GM21447 (cell line): Measurements from ENCODE around the gene SBF2.

ENCODE experiments used
- ATAC-seq: cut with Tn5 transposase; IDR thresholded peaks from one replicate; pipeline ENCODE4 v1.9.1; 2021; ENCODE audit not compliant: unreplicated experiment

Gene SBF2

GRCh38 chr11:10317776-10318526 is 23.9 kb upstream of the SBF2 start:
- ATAC-seq, result peak; percentile 62

GRCh38 chr11:10317151-10317755 is 23.2 kb upstream of the SBF2 start:
- peak; percentile 28 for ATAC-seq

GRCh38 chr11:10315083-10315482 is 21.1 kb upstream of the SBF2 start:
- ATAC-seq, result no peak

DNA sequence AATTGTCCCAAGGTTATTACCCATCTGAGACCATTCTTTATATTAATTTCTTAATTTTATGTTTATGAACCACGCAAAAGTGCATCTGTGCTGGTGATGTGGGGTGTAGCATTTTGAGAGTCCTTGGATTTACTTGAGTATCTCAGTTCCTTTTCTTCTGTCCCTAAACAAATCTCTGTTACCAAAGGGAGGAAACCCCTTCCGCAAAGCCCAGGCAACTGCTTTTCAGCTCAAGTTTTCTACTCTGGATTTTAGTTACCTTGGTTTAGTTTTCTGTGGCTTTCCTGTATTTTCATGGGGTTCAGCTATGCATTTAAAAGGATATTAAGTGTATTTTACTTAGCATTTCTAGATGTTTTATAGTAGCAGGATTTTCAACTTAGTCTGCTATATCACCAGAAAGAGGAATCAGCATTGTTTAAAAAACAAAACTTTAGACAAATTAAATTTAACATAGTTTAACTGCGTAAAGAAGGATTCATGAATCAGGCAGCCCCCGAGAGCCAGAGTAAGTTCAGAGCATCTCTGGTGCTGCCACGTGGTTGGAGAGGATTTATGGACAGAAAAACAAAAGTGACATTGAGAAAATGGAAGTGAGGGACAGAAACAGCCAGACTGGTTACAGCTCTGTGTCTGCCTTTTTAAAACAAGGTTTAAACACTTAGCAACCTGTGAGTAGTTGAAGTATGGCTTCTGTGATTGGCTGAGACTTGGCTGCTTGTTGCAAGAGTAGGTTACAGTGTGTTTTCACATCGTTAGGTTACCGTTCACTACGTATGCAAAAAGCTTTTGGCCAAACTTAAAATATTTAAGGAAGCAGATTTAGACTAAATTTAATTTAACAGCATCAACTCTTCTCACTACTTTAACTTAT is 20.4 kb upstream of the SBF2 start:
- peak; percentile 48 for ATAC-seq

GRCh38 chr11:10311802-10312201 is 17.8 kb upstream of the SBF2 start:
- no peak for ATAC-seq

- ATAC-seq, result peak; percentile 23
These were observed 16.4 kb upstream of the SBF2 start for GRCh38 chr11:10310301-10310841.

DNA sequence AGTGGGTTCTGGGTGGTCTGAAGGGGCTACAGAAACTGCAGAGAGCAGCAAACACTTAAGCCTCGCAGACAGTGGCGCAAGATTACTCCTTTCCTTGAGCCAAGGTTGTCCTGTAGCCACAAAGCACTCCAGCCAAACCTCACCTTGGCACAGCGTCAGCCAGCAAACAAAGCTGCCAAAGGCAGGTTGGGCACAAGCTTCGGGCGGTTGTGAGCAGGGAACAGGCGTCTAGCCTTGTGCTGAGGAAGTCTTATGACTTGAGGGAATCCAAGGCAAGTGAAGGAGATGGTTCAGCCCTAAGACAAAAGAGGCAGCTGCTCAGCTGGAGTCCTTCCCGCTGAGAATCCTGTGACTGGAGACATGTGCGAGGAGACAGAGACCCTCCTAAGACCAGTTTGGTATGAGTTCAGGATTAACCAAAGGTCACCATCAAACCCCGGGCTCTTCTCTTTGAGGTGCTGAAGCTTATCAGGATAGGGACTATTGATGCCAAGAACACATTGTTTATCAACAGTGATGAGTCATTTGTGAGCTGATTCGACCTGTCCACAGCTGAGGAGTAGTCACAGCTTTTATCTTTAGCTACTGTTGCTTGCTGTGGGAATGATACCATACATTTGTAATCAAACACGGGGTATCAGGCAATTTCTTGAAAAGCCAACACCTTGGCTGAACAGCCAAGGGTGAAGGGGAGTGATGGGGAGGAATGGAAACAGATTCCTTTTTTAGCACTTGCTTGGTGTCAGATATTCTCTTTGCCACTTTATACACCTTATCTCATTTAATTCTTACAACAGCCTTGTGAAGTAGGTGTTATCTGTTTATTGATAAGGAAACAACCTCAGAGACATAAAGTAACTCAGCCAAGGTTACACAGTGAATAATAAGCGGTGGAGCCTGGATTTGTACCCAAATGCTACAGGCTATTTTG is 15.4 kb upstream of the SBF2 start:
- ATAC-seq, result no peak

GRCh38 chr11:10308201-10308954 is 14.4 kb upstream of the SBF2 start:
- no peak for ATAC-seq

DNA sequence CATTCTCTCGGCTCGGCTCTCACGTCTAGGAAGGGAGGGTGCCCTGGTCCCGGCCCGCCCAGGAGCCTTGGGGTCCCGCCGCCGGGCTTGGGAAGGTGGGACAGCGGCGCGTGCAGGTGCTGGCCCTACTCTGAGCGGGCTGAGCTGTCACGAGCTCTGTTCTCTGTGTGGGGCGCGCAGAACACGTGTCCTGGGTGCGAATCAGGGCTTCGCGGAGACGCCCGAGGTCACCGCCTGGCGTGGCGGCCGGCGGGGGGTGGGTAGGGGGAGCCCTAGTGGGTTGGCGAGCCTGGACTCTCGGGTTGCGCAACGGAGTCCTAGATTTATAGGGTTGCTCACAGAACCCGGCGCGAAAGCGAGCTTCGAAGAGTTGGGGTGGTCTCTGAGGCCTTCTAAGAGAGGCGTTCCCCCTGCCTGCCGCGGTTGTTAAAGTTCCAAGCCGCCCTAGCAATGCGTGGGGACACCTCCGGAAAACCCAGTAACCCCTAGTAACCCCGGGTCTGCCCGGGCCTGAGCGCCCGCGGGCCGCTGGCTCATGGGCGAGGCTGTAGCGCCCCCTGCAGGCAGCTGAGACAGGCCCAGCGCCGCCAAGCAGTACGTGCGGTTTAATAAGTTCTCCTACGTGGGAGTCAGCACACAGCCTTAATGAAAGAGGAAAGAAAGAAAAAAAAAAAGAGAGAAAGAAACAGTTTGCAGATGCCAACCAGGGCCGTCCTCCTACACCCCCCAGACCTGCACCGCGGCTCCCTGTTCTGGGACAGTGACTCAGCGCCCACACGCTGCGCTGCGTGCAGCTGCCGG is 13.6 kb upstream of the SBF2 start:
- ATAC-seq, result peak; percentile 55

- no peak for ATAC-seq
These were observed 13.0 kb upstream of the SBF2 start for GRCh38 chr11:10307022-10307399.

DNA sequence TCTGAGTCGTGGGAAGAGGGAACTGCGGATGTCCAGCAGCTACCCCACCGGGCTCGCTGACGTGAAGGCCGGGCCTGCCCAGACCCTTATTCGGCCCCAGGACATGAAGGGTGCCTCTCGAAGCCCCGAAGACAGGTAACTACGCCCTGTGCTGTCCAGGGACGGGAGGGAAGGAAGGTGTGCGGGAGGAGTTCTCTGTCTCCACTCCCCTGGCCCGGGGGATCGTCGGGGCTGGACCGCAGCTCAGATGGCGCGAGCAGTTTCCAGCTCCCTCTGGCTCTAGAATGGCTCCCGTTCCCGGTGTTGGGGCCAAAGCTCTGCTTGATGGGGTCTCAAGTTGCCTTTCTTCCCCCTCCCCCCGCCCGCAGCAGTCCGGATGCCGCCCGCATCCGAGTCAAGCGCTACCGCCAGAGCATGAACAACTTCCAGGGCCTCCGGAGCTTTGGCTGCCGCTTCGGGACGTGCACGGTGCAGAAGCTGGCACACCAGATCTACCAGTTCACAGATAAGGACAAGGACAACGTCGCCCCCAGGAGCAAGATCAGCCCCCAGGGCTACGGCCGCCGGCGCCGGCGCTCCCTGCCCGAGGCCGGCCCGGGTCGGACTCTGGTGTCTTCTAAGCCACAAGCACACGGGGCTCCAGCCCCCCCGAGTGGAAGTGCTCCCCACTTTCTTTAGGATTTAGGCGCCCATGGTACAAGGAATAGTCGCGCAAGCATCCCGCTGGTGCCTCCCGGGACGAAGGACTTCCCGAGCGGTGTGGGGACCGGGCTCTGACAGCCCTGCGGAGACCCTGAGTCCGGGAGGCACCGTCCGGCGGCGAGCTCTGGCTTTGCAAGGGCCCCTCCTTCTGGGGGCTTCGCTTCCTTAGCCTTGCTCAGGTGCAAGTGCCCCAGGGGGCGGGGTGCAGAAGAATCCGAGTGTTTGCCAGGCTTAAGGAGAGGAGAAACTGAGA is 12.2 kb upstream of the SBF2 start:
- no peak for ATAC-seq

- no peak for ATAC-seq
These were observed 11.4 kb upstream of the SBF2 start for GRCh38 chr11:10305262-10305963.

GRCh38 chr11:10304495-10305261 is 10.7 kb upstream of the SBF2 start, which contains the start of gene ADM:
TSS of gene ADM (plus strand) at chr11:10305073. CDS start at chr11:10305701, 628 bp downstream.
- no peak for ATAC-seq

DNA sequence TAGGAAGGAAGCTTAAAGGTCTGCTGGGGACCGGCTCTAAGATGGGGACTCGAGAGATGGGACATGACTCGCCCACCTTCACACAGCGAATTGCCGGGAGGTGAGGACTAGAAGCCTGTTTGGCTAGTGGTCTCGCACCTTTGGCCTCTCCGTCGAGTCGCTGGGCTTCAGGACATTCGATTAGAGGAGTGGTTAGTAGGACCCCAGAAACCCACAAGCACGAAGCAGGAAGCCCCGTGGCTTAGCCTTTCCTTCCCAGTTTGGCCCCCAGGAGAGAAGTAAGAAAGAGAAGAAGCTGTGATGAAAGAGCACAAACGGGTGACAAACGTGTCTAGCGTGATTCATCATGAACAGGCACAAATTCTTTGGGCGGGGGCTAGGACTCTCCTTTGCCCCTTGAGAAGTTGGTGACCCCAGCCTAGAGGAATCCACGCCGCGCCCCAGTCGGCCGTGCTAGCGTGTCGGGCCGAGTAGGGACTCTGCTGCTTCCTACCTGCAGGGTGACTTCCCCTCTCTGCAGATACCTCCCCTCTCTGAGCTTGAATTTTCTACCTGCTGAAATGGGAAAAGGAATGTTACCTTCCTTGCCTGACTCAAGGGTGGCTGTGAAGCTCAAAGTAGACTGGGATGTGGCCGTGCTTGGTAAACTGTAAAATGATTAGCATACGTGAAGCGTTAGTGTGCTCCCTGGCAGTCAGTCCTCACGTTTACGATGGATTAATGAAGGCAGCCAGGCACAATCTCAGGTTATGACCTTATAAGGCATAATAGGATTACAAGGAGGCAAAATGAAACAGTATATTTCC is 9.7 kb upstream of the SBF2 start:
- ATAC-seq, result no peak

- ATAC-seq, result no peak
These were observed 8.9 kb upstream of the SBF2 start for GRCh38 chr11:10302744-10303557.
